ENCODE data around the gene F12.

- TF ChIP-seq ZFP30 (CRISPR knock-in tag; IDR thresholded peaks at IDR 0.05) (no peak), PATZ1 (CRISPR knock-in tag; IDR thresholded peaks at IDR 0.05; ENCODE audit: borderline replicate concordance) (no peak), ESRRG (CRISPR knock-in tag; IDR thresholded peaks at IDR 0.05) (no peak), POU6F1 (CRISPR knock-in tag; IDR thresholded peaks at IDR 0.05; ENCODE audit: borderline replicate concordance, low read depth) (no peak), PPARA (CRISPR knock-in tag; IDR thresholded peaks at IDR 0.05; ENCODE audit: borderline replicate concordance) (no peak), OSR1 (CRISPR knock-in tag; IDR thresholded peaks at IDR 0.05) (no peak), CREB5 (CRISPR knock-in tag; IDR thresholded peaks at IDR 0.05; ENCODE audit: low read depth) (no peak), ZNF70 (CRISPR knock-in tag; IDR thresholded peaks at IDR 0.05) (no peak), TSHZ2 (CRISPR knock-in tag; IDR thresholded peaks at IDR 0.05) (no peak), ZFP3 (CRISPR knock-in tag; IDR thresholded peaks at IDR 0.05) (no peak), ARNTL (CRISPR knock-in tag; IDR thresholded peaks at IDR 0.05; ENCODE audit: borderline replicate concordance, low read depth) (no peak), ZNF565 (CRISPR knock-in tag; conservative IDR thresholded peaks at IDR 0.05; ENCODE audit: low read depth) (no peak)
Observed at GRCh38 chr5:177392765-177393164, 16.6 kb downstream of the F12 start.

Data from SK-N-SH treated with all-trans-retinoic acid at 6 μM for 48 hours (cell line).